WTC11 (cell line): Measurements from ENCODE around the gene SOX5. TPM values are rescaled to one million over a fixed set of nuclear protein-coding genes. Genes with fewer than 3 reads are reported as not detected.
A peak's percentile ranks its signal among the peaks of the same experiment; 100 is the strongest.

Experiments used
- ATAC-seq: fragments of 200-7000 bp; cut with Tn5 transposase; 2 replicates; pipeline ENCODE4 v1.10.0; 2021; ENCODE audit warnings: mild to moderate bottlenecking, moderate library complexity
- CTCF ChIA-PET: fragments of 300-600 bp; sonication (Branson Sonifier 250); formaldehyde crosslinking; loops from one replicate; lab custom pipeline; 2021; ENCODE audit warnings: antibody characterized with exemption; lab: Charles Lee
- POLR2A ChIA-PET: fragments of 350-600 bp; sonication (Branson Sonifier 250); formaldehyde crosslinking; loops from one replicate; lab custom pipeline; 2021; ENCODE audit warnings: antibody characterized with exemption; lab: Charles Lee
- DNase-seq: peaks from one replicate; pipeline ENCODE4 v3.0.0; 2021; ENCODE audit warnings: low spot score
- H3K27ac Mint-ChIP-seq: 2 replicates; pipeline ENCODE4 v1.8.0; 2021; ENCODE audit warnings: mixed read lengths
- H3K27me3 Mint-ChIP-seq: 2 replicates; pipeline ENCODE4 v1.8.0; 2021; ENCODE audit warnings: low read depth, mild to moderate bottlenecking, moderate library complexity, mixed read lengths
- H3K36me3 Mint-ChIP-seq: 2 replicates; pipeline ENCODE4 v1.8.0; 2021; ENCODE audit warnings: mixed read lengths
- H3K4me1 Mint-ChIP-seq: 2 replicates; pipeline ENCODE4 v1.8.0; 2022; ENCODE audit warnings: mixed read lengths
- H3K4me3 Mint-ChIP-seq: 2 replicates; pipeline ENCODE4 v1.8.0; 2021; ENCODE audit warnings: mild to moderate bottlenecking, moderate library complexity, mixed read lengths
- H3K9me3 Mint-ChIP-seq: 2 replicates; pipeline ENCODE4 v1.8.0; 2021; ENCODE audit warnings: mixed read lengths
- CBFB ChIP-seq: sonication (generic); formaldehyde crosslinking; IDR thresholded peaks from 2 replicates; pipeline ENCODE4 v1.8.1; 2022; ENCODE audit warnings: mild to moderate bottlenecking, low read depth, missing genetic modification reagents
- ETV6 ChIP-seq: sonication (generic); formaldehyde crosslinking; IDR thresholded peaks from 2 replicates; pipeline ENCODE4 v1.8.1; 2022; ENCODE audit warnings: mild to moderate bottlenecking, missing genetic modification reagents
- GABPB1 ChIP-seq: sonication (generic); formaldehyde crosslinking; IDR thresholded peaks from 2 replicates; pipeline ENCODE4 v1.8.1; 2023; ENCODE audit warnings: mild to moderate bottlenecking, missing genetic modification reagents
- IRF2 ChIP-seq: sonication (generic); formaldehyde crosslinking; IDR thresholded peaks from 2 replicates; pipeline ENCODE4 v1.8.0; 2022; ENCODE audit warnings: low read depth, missing genetic modification reagents, borderline replicate concordance
- KAT7 ChIP-seq: sonication (generic); formaldehyde crosslinking; IDR thresholded peaks from 2 replicates; pipeline ENCODE4 v1.8.1; 2023; ENCODE audit warnings: missing genetic modification reagents, mild to moderate bottlenecking, borderline replicate concordance
- NR1H2 ChIP-seq: sonication (generic); formaldehyde crosslinking; IDR thresholded peaks from 2 replicates; pipeline ENCODE4 v1.9.0; 2021; ENCODE audit warnings: mild to moderate bottlenecking, moderate library complexity, missing genetic modification reagents
- SMAD3 ChIP-seq: sonication (generic); formaldehyde crosslinking; IDR thresholded peaks from 2 replicates; pipeline ENCODE4 v1.8.0; 2022; ENCODE audit warnings: missing genetic modification reagents, mild to moderate bottlenecking, borderline replicate concordance
- TEAD1 ChIP-seq: sonication (generic); formaldehyde crosslinking; IDR thresholded peaks from 2 replicates; pipeline ENCODE4 v1.8.0; 2022; ENCODE audit warnings: mild to moderate bottlenecking, missing genetic modification reagents
- TP53 ChIP-seq: sonication (generic); formaldehyde crosslinking; IDR thresholded peaks from 2 replicates; pipeline ENCODE4 v1.8.1; 2023; ENCODE audit warnings: mild to moderate bottlenecking, missing genetic modification reagents
- total RNA-seq: library from RNA; stranded (reverse); gene quantifications from 3 replicates; pipeline ENCODE4 v1.2.3, GENCODE V29; 2021
- TF ChIP-seq, protein P1 (sequence below): sonication (generic); formaldehyde crosslinking; IDR thresholded peaks from 2 replicates; pipeline ENCODE4 v1.8.1; 2022; ENCODE audit warnings: missing genetic modification reagents, borderline replicate concordance
- TF ChIP-seq, protein P2 (sequence below): sonication (generic); formaldehyde crosslinking; IDR thresholded peaks from 2 replicates; pipeline ENCODE4 v1.8.1; 2022; ENCODE audit warnings: low read depth, missing genetic modification reagents, borderline replicate concordance
- TF ChIP-seq, protein P3 (sequence below): fragments of 250-450 bp; sonication (Bioruptor Pico); IDR thresholded peaks from 2 replicates; pipeline ENCODE4 v1.9.0; 2021; ENCODE audit warnings: mild to moderate bottlenecking
- TF ChIP-seq, protein P4 (sequence below): sonication (generic); formaldehyde crosslinking; IDR thresholded peaks from 2 replicates; pipeline ENCODE4 v1.8.0; 2022; ENCODE audit warnings: missing genetic modification reagents
- TF ChIP-seq, protein P5 (sequence below): sonication (generic); formaldehyde crosslinking; IDR thresholded peaks from 2 replicates; pipeline ENCODE4 v1.8.1; 2022; ENCODE audit warnings: low read depth, mild to moderate bottlenecking, moderate library complexity, missing genetic modification reagents, borderline replicate concordance
- TF ChIP-seq, protein P6 (sequence below): fragments of 250-450 bp; sonication (Bioruptor Pico); IDR thresholded peaks from 2 replicates; pipeline ENCODE4 v1.9.0; 2021; ENCODE audit warnings: mild to moderate bottlenecking

Gene SOX5
- total RNA-seq, 1 experiment from 2014 or later = 2.3 TPM

DNA sequence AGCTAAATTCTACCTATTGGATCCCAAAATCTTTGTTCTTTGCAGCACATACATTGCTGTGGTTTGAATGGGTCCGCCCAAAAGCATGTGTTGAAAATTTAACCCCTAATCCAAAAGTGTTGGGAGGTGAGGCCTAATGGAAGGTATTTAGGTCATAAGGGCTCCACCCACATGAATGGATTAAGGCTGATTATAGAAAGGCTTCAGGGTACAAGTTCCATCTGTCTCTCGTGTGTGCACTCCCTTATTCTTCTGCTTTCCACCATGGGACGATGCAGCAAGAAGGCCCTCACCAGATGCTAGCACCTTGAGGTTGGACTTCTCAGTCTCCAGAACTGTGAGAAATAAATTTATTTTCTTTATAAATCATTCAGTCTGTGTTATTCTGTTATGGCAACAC is 190.9 kb downstream of the SOX5 start:
- POLR2A ChIA-PET = no interaction called here
- Mint-ChIP-seq H3K9me3 (no peaks in the 10 kb centered on the region), H3K27me3 (no peaks in the 10 kb centered on the region), H3K27ac (no peak overlapping the region), H3K4me3 (no peak overlapping the region)
- CTCF ChIA-PET = no interaction called here
- TF ChIP-seq, protein P1, sequence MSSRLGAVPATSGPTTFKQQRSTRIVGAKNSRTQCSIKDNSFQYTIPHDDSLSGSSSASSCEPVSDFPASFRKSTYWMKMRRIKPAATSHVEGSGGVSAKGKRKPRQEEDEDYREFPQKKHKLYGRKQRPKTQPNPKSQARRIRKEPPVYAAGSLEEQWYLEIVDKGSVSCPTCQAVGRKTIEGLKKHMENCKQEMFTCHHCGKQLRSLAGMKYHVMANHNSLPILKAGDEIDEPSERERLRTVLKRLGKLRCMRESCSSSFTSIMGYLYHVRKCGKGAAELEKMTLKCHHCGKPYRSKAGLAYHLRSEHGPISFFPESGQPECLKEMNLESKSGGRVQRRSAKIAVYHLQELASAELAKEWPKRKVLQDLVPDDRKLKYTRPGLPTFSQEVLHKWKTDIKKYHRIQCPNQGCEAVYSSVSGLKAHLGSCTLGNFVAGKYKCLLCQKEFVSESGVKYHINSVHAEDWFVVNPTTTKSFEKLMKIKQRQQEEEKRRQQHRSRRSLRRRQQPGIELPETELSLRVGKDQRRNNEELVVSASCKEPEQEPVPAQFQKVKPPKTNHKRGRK (CRISPR knock-in tag) = no peak
- TF ChIP-seq, protein P2, sequence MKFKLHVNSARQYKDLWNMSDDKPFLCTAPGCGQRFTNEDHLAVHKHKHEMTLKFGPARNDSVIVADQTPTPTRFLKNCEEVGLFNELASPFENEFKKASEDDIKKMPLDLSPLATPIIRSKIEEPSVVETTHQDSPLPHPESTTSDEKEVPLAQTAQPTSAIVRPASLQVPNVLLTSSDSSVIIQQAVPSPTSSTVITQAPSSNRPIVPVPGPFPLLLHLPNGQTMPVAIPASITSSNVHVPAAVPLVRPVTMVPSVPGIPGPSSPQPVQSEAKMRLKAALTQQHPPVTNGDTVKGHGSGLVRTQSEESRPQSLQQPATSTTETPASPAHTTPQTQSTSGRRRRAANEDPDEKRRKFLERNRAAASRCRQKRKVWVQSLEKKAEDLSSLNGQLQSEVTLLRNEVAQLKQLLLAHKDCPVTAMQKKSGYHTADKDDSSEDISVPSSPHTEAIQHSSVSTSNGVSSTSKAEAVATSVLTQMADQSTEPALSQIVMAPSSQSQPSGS = no peak
- TF ChIP-seq, all 79 proteins: peak for 0
- ATAC-seq = no peak
- DNase-seq = no peak
- peaks cover 60% of the 10 kb centered on the region for H3K4me1 Mint-ChIP-seq
- no peaks in the 10 kb centered on the region for H3K36me3 Mint-ChIP-seq

DNA sequence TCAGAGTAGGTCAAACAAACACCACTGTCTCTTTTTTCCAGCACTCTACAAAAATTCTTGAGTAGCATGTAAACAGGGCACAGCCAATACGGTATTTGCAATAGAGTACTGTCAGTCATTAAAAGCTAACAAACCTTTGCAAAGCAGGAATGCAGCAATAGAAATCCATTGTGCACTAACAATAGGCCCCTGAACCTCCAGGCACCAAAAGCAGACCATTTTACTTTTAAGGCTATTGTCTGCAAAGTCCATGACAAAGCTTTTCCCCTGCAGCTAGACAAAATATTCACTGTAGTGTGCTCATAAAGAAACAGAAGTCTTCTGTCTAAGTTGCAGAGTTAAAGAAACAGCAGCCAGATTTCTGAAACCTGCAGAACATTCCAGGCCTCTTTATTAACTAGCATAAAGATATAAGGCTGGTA is 191.9 kb downstream of the SOX5 start:
- peak; percentile 66 for ATAC-seq
- Mint-ChIP-seq H3K27ac (peak overlapping the region; percentile 92), H3K4me3 (peak overlapping the region; percentile 34)

DNA sequence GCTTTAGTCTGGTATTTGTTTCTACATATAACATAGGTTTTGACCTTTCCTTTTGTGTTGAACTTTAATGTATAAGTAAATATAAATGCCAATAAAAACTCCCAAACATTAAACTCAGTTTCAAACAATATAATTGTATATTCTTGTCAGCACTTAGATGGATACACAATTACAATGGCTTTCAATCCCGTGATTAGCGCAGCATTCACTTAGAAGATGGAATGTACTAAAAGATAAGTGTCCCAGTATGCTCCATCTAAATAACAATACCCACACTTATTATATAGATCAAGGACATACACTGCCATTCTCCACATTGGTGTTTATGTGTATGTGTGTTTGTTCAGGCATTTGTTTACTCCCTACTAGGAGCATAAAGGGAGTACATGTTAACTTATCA is 193.1 kb downstream of the SOX5 start:
- Mint-ChIP-seq H3K9me3 (no peaks in the 10 kb centered on the region), H3K4me1 (peaks cover 75% of the 10 kb centered on the region), H3K4me3 (no peak overlapping the region), H3K27ac (peak overlapping the region; percentile 34; the same call in 1 of the 2 replicates), H3K27me3 (no peaks in the 10 kb centered on the region), H3K36me3 (no peaks in the 10 kb centered on the region)
- ATAC-seq (no peak), DNase-seq (no peak)
- ChIA-PET POLR2A (no interaction called here), CTCF (no interaction called here)
- TF ChIP-seq TP53 (CRISPR knock-in tag) = no peak
- TF ChIP-seq, protein P3, sequence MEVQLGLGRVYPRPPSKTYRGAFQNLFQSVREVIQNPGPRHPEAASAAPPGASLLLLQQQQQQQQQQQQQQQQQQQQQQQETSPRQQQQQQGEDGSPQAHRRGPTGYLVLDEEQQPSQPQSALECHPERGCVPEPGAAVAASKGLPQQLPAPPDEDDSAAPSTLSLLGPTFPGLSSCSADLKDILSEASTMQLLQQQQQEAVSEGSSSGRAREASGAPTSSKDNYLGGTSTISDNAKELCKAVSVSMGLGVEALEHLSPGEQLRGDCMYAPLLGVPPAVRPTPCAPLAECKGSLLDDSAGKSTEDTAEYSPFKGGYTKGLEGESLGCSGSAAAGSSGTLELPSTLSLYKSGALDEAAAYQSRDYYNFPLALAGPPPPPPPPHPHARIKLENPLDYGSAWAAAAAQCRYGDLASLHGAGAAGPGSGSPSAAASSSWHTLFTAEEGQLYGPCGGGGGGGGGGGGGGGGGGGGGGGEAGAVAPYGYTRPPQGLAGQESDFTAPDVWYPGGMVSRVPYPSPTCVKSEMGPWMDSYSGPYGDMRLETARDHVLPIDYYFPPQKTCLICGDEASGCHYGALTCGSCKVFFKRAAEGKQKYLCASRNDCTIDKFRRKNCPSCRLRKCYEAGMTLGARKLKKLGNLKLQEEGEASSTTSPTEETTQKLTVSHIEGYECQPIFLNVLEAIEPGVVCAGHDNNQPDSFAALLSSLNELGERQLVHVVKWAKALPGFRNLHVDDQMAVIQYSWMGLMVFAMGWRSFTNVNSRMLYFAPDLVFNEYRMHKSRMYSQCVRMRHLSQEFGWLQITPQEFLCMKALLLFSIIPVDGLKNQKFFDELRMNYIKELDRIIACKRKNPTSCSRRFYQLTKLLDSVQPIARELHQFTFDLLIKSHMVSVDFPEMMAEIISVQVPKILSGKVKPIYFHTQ (CRISPR knock-in tag) = no peak
- TF ChIP-seq, protein P4, sequence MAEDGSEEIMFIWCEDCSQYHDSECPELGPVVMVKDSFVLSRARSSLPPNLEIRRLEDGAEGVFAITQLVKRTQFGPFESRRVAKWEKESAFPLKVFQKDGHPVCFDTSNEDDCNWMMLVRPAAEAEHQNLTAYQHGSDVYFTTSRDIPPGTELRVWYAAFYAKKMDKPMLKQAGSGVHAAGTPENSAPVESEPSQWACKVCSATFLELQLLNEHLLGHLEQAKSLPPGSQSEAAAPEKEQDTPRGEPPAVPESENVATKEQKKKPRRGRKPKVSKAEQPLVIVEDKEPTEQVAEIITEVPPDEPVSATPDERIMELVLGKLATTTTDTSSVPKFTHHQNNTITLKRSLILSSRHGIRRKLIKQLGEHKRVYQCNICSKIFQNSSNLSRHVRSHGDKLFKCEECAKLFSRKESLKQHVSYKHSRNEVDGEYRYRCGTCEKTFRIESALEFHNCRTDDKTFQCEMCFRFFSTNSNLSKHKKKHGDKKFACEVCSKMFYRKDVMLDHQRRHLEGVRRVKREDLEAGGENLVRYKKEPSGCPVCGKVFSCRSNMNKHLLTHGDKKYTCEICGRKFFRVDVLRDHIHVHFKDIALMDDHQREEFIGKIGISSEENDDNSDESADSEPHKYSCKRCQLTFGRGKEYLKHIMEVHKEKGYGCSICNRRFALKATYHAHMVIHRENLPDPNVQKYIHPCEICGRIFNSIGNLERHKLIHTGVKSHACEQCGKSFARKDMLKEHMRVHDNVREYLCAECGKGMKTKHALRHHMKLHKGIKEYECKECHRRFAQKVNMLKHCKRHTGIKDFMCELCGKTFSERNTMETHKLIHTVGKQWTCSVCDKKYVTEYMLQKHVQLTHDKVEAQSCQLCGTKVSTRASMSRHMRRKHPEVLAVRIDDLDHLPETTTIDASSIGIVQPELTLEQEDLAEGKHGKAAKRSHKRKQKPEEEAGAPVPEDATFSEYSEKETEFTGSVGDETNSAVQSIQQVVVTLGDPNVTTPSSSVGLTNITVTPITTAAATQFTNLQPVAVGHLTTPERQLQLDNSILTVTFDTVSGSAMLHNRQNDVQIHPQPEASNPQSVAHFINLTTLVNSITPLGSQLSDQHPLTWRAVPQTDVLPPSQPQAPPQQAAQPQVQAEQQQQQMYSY = no peak
- TF ChIP-seq GABPB1 (CRISPR knock-in tag) = no peak
- TF ChIP-seq SMAD3 = no peak
- TF ChIP-seq ETV6 (CRISPR knock-in tag) = no peak
- no peak for TF ChIP-seq CBFB (CRISPR knock-in tag)
- no peak for TF ChIP-seq KAT7
- no peak for TF ChIP-seq NR1H2 (CRISPR knock-in tag)

More for the DNA sequence above, 191.9 kb downstream of the SOX5 start:
- H3K27me3 Mint-ChIP-seq = no peaks in the 10 kb centered on the region
- ChIA-PET POLR2A (interaction anchor here (0.5 to 0.6 kb wide), 2 partner anchors 15 to 536 kb away, joined by 4 read pairs; no protein-coding TSS in a partner anchor), CTCF (no interaction called here)
- H3K4me1 Mint-ChIP-seq = peaks cover 68% of the 10 kb centered on the region
- H3K9me3 Mint-ChIP-seq = no peaks in the 10 kb centered on the region
- TF ChIP-seq, protein P5, sequence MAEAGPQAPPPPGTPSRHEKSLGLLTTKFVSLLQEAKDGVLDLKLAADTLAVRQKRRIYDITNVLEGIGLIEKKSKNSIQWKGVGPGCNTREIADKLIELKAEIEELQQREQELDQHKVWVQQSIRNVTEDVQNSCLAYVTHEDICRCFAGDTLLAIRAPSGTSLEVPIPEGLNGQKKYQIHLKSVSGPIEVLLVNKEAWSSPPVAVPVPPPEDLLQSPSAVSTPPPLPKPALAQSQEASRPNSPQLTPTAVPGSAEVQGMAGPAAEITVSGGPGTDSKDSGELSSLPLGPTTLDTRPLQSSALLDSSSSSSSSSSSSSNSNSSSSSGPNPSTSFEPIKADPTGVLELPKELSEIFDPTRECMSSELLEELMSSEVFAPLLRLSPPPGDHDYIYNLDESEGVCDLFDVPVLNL (CRISPR knock-in tag) = no peak
- no peak for TF ChIP-seq IRF2 (CRISPR knock-in tag)
- TF ChIP-seq, protein P3 (CRISPR knock-in tag) = no peak
- TF ChIP-seq TEAD1 (CRISPR knock-in tag) = peak; percentile 50; the same call in 1 of the 2 replicates
- TF ChIP-seq, protein P6, sequence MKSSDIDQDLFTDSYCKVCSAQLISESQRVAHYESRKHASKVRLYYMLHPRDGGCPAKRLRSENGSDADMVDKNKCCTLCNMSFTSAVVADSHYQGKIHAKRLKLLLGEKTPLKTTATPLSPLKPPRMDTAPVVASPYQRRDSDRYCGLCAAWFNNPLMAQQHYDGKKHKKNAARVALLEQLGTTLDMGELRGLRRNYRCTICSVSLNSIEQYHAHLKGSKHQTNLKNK = peak; percentile 63; the same call in 1 of the 2 replicates
- DNase-seq = no peak
- H3K36me3 Mint-ChIP-seq = no peaks in the 10 kb centered on the region
